Erythroblast (primary cell): Measurements from ENCODE around the gene MTCL1.

Experiments used
- GATA1 ChIP-seq: IDR thresholded peaks from 2 replicates; pipeline ENCODE4 v1.6.1; 2011; ENCODE audit warnings: low read depth, mild to moderate bottlenecking, control low read depth, low read length, moderate library complexity
- POLR2A ChIP-seq: IDR thresholded peaks from 2 replicates; pipeline ENCODE4 v1.6.1; 2011; ENCODE audit warnings: mild to moderate bottlenecking, low read length

- TF ChIP-seq POLR2A = no peak
- no peak for TF ChIP-seq GATA1
These were observed 39.3 kb downstream of the MTCL1 start for GRCh38 chr18:8744656-8745055.
